HL-60 (cell line): ENCODE data around the gene PPCS.

Experiments used
- DNase-seq, 2 experiments: peaks; one replicate each; pipeline ENCODE4 v3.0.0-alpha.2; 2010 to 2020; ENCODE audit warnings: low read depth in 1 of 2, low spot score in 1 of 2
- H3K27ac ChIP-seq: fragments of 250-450 bp; sonication (Bioruptor Pico); replicated peaks from 2 replicates; pipeline ENCODE4 v1.5.1; 2020; ENCODE audit warnings: mild to moderate bottlenecking, moderate library complexity
- H3K27me3 ChIP-seq: fragments of 250-450 bp; sonication (Bioruptor Pico); 2 replicates; pipeline ENCODE4 v1.5.1; 2021; ENCODE audit warnings: mild to moderate bottlenecking, moderate library complexity; ENCODE audit not compliant: insufficient read depth, poor library complexity, severe bottlenecking
- H3K4me3 ChIP-seq: replicated peaks from 2 replicates; pipeline ENCODE4 v1.5.1; 2011; ENCODE audit warnings: mild to moderate bottlenecking, control low read depth, low read length; ENCODE audit not compliant: insufficient read depth
- GABPA ChIP-seq: IDR thresholded peaks from 2 replicates; pipeline ENCODE4 v1.6.1; 2012; ENCODE audit warnings: low read depth
- POLR2AphosphoS5 ChIP-seq: IDR thresholded peaks from 2 replicates; pipeline ENCODE4 v1.6.1; 2012; ENCODE audit warnings: low read depth
- REST ChIP-seq: IDR thresholded peaks from 2 replicates; pipeline ENCODE4 v1.6.1; 2012; ENCODE audit warnings: low read depth; ENCODE audit not compliant: insufficient replicate concordance
- SPI1 ChIP-seq: IDR thresholded peaks from 2 replicates; pipeline ENCODE4 v1.6.1; 2012; ENCODE audit warnings: low read depth, mild to moderate bottlenecking, borderline replicate concordance
- TF ChIP-seq, protein P1 (sequence below): IDR thresholded peaks from one replicate; pipeline ENCODE4 v1.5.1; 2011; ENCODE audit warnings: low read length, control low read depth, inconsistent platforms; ENCODE audit not compliant: insufficient read depth

The PPCS gene

GRCh38 chr1:42454403-42454802 lies 1.9 kb upstream of the PPCS start:
- no peak for DNase-seq
- Histone ChIP-seq H3K27me3 (no peaks in the 10 kb centered on the region), H3K27ac (no peak overlapping the region), H3K4me3 (no peak overlapping the region)
- TF ChIP-seq, protein P1, sequence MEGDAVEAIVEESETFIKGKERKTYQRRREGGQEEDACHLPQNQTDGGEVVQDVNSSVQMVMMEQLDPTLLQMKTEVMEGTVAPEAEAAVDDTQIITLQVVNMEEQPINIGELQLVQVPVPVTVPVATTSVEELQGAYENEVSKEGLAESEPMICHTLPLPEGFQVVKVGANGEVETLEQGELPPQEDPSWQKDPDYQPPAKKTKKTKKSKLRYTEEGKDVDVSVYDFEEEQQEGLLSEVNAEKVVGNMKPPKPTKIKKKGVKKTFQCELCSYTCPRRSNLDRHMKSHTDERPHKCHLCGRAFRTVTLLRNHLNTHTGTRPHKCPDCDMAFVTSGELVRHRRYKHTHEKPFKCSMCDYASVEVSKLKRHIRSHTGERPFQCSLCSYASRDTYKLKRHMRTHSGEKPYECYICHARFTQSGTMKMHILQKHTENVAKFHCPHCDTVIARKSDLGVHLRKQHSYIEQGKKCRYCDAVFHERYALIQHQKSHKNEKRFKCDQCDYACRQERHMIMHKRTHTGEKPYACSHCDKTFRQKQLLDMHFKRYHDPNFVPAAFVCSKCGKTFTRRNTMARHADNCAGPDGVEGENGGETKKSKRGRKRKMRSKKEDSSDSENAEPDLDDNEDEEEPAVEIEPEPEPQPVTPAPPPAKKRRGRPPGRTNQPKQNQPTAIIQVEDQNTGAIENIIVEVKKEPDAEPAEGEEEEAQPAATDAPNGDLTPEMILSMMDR = no peak
- no peak for TF ChIP-seq GABPA
- no peak for TF ChIP-seq SPI1
- no peak for TF ChIP-seq POLR2AphosphoS5
- TF ChIP-seq REST = no peak

- peak in 1 of 2 experiments; percentile 76 for DNase-seq
- H3K27ac ChIP-seq = peak overlapping the region; percentile 98
- TF ChIP-seq POLR2AphosphoS5 (no peak), SPI1 (peak; percentile 49; the same call in 1 of the 2 replicates)
- peak overlapping the region; percentile 64 for H3K4me3 ChIP-seq
- no peaks in the 10 kb centered on the region for H3K27me3 ChIP-seq
Measured at GRCh38 chr1:42456754-42457089, 379 bp downstream of the PPCS start.

DNA sequence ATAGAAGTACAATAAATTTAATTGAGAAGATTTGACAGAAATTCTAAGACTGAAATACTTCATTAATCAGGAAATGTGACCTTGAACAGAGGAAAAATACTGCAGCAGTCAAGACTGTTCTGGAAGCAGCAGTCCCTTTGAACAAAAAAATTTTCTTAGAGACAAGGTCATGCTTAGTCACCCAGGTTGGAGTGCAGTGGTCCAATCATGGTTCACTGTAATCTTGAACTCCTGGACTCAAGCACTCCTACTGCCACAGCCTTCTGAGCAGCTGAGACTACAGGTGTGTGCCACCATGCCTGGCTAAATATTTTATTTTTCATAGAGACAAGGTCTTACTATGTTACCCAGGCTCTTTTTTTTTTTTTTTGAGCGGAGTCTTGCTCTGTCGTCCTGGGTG lies 4.9 kb downstream of the PPCS start:
- H3K27me3 ChIP-seq = no peaks in the 10 kb centered on the region
- TF ChIP-seq, protein P1 = no peak
- no peak for TF ChIP-seq REST
- TF ChIP-seq SPI1 = no peak
- TF ChIP-seq POLR2AphosphoS5 = no peak
- DNase-seq = no peak
- H3K27ac ChIP-seq = no peak overlapping the region
- no peak overlapping the region for H3K4me3 ChIP-seq

- TF ChIP-seq GABPA = peak; percentile 10; the same call in 1 of the 2 replicates
- TF ChIP-seq, protein P1 = no peak
- no peak for TF ChIP-seq SPI1
- no peak for TF ChIP-seq REST
- TF ChIP-seq POLR2AphosphoS5 = peak; percentile 52; the same call in 1 of the 2 replicates
- Histone ChIP-seq H3K27me3 (no peaks in the 10 kb centered on the region), H3K4me3 (peak within 1 kb of the TSS; percentile 71), H3K27ac (peak within 1 kb of the TSS; percentile 74)
- DNase-seq = peak; percentile 98 to 99
Measured at GRCh38 chr1:42462828-42463763, 6.8 kb downstream of the PPCS start, which contains the start of gene CCDC30. Gene CCDC30, plus strand, starts transcription at chr1:42463286. Its CDS starts 17,266 bp downstream, at chr1:42480552.
